GM19463 (cell line): Measurements from ENCODE around the gene CASTOR1.

ENCODE experiments used
- ATAC-seq: cut with Tn5 transposase; IDR thresholded peaks from one replicate; pipeline ENCODE4 v1.9.1; 2021; ENCODE audit warnings: mild to moderate bottlenecking, moderate library complexity; ENCODE audit not compliant: unreplicated experiment

The CASTOR1 gene

GRCh38 chr22:30286331-30286730, 3.0 kb downstream of the CASTOR1 start:
- ATAC-seq: no peak

- no peak for ATAC-seq
Measured at GRCh38 chr22:30285846-30286200, 3.5 kb downstream of the CASTOR1 start.

GRCh38 chr22:30285176-30285845, 4.0 kb downstream of the CASTOR1 start:
- no peak for ATAC-seq

GRCh38 chr22:30284666-30285065, 4.6 kb downstream of the CASTOR1 start:
- ATAC-seq: no peak

GRCh38 chr22:30284172-30284571, 5.1 kb downstream of the CASTOR1 start:
- no peak for ATAC-seq

- ATAC-seq: no peak
Measured at GRCh38 chr22:30283342-30283741, 6.0 kb downstream of the CASTOR1 start.

- no peak for ATAC-seq
Measured at GRCh38 chr22:30282616-30283046, 6.7 kb downstream of the CASTOR1 start.

GRCh38 chr22:30280505-30280904, 8.8 kb downstream of the CASTOR1 start:
- ATAC-seq: no peak

GRCh38 chr22:30279932-30280331, 9.4 kb downstream of the CASTOR1 start:
- no peak for ATAC-seq

GRCh38 chr22:30279046-30279788, 10.1 kb downstream of the CASTOR1 start:
- no peak for ATAC-seq

- no peak for ATAC-seq
Measured at GRCh38 chr22:30277547-30278344, 11.6 kb downstream of the CASTOR1 start.

- no peak for ATAC-seq
Measured at GRCh38 chr22:30276039-30276438, 13.3 kb downstream of the CASTOR1 start.

- ATAC-seq: no peak
Measured at GRCh38 chr22:30275625-30276024, 13.7 kb downstream of the CASTOR1 start.

- ATAC-seq: no peak
Measured at GRCh38 chr22:30274437-30274812, 14.9 kb downstream of the CASTOR1 start.

- no peak for ATAC-seq
Measured at GRCh38 chr22:30273711-30274436, 15.4 kb downstream of the CASTOR1 start.

GRCh38 chr22:30272781-30273601, 16.3 kb downstream of the CASTOR1 start:
- no peak for ATAC-seq

- ATAC-seq: no peak
Measured at GRCh38 chr22:30270832-30271231, 18.5 kb downstream of the CASTOR1 start.

GRCh38 chr22:30268331-30268730, 21.0 kb downstream of the CASTOR1 start:
- no peak for ATAC-seq

GRCh38 chr22:30267382-30268302, 21.7 kb downstream of the CASTOR1 start:
- no peak for ATAC-seq
